Measurements from ENCODE around the gene SSBP1.

The SSBP1 gene

DNA sequence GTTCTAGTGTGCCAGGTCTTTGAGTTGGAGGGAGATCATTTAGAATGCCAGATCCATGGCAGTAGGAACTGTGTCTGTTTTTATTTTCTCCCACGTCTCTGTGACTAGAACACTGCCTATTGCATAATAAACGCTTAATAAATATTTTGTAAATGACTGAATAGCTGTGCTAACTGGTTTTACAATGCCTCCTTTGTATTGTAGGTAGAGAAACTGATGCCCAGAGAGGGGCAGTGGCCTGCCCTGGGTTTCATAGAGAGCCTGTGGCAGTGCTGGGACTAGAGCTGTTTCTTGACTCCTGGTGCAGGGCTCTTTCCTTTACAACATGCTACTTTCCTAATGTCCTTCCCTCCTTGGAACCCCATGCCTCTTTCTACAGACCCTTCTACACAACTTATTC is 54.4 kb downstream of the SSBP1 start:
- Histone ChIP-seq H3K9ac (ENCODE audit: low read length) (no peak overlapping the region), H4K20me1 (ENCODE audit: insufficient read depth, low read length) (no peaks in the 10 kb centered on the region), H3K4me2 (ENCODE audit: low read length) (no peak overlapping the region)

More for the DNA sequence above, 54.4 kb downstream of the SSBP1 start:
- Histone ChIP-seq H3K27ac (ENCODE audit: low read depth, low read length, poor library complexity, severe bottlenecking) (no peak overlapping the region), H3K27me3 (ENCODE audit: insufficient read depth, low read length) (no peaks in the 10 kb centered on the region), H3K79me2 (ENCODE audit: insufficient read depth, low read length) (no peaks in the 10 kb centered on the region), H3K36me3 (ENCODE audit: insufficient read depth, low read length) (no peaks in the 10 kb centered on the region), H3K4me3 (ENCODE audit: low read depth, low read length, poor library complexity, severe bottlenecking) (no peak overlapping the region), H2AFZ (ENCODE audit: low read length) (no peak overlapping the region), H3F3A (ENCODE audit: insufficient read depth, low read length) (no peaks in the 10 kb centered on the region), H3K4me1 (ENCODE audit: insufficient read depth, low read length, severe bottlenecking) (no peaks in the 10 kb centered on the region), H3K9me3 (ENCODE audit: low read length) (no peaks in the 10 kb centered on the region), H3K9me2 (ENCODE audit: low read depth, low read length) (no peaks in the 10 kb centered on the region)
- TF ChIP-seq EZH2 (IDR thresholded peaks at IDR 0.05; ENCODE audit: borderline replicate concordance, low read length) = no peak
- TF ChIP-seq CTCF (IDR thresholded peaks at IDR 0.05; ENCODE audit: low read length) = no peak

Data from OCI-LY1 (cell line).